Natural killer cell (primary cell): Measurements from ENCODE around the gene C2orf81. TPM values are rescaled to one million over a fixed set of nuclear protein-coding genes. Genes with fewer than 3 reads are reported as not detected.

Experiments
- ATAC-seq, 3 donors: fragments of 150-1000 bp in 2 of 3; fragments of 200-7000 bp in 1 of 3; cut with Tn5 transposase; 1 replicate in 1 of 3; 2 replicates in 2 of 3; pipeline ENCODE4 v1.10.0; 2021; ENCODE audit warnings: mild to moderate bottlenecking in 2 of 3, moderate library complexity in 2 of 3
- DNase-seq, 2 donors: peaks; one replicate each; pipeline versions ENCODE4 v3.0.0 to v3.0.0-alpha.2; 2013 to 2021; ENCODE audit warnings: mixed read lengths in 1 of 2
- H3K27ac ChIP-seq: one replicate; pipeline ENCODE4 v1.5.1; 2013; ENCODE audit warnings: mild to moderate bottlenecking, low read length
- H3K27me3 ChIP-seq: one replicate; pipeline ENCODE4 v1.6.1; 2013; ENCODE audit warnings: low read length; ENCODE audit not compliant: control insufficient read depth, insufficient read depth
- H3K36me3 ChIP-seq: one replicate; pipeline ENCODE4 v1.6.1; 2013; ENCODE audit warnings: low read length; ENCODE audit not compliant: control insufficient read depth, insufficient read depth
- H3K4me1 ChIP-seq: one replicate; pipeline ENCODE4 v1.6.1; 2013; ENCODE audit warnings: low read length; ENCODE audit not compliant: control insufficient read depth, insufficient read depth
- H3K4me3 ChIP-seq: one replicate; pipeline ENCODE4 v1.5.1; 2013; ENCODE audit warnings: low read length
- H3K9me3 ChIP-seq: one replicate; pipeline ENCODE4 v1.6.1; 2013; ENCODE audit warnings: low read length; ENCODE audit not compliant: control insufficient read depth, insufficient read depth
- H3K27ac Mint-ChIP-seq, 2 donors: one replicate each; pipeline ENCODE4 v1.8.0; 2022; ENCODE audit warnings: mild to moderate bottlenecking in 2 of 2, mixed read lengths in 2 of 2, moderate library complexity in 1 of 2
- H3K27me3 Mint-ChIP-seq, 2 donors: one replicate each; pipeline ENCODE4 v1.8.0; 2022; ENCODE audit warnings: low read depth in 2 of 2, mixed read lengths in 2 of 2
- H3K36me3 Mint-ChIP-seq: one replicate; pipeline ENCODE4 v1.8.0; 2022; ENCODE audit warnings: mixed read lengths
- H3K4me1 Mint-ChIP-seq, 2 donors: one replicate each; pipeline ENCODE4 v1.8.0; 2022; ENCODE audit warnings: mixed read lengths in 2 of 2
- H3K4me3 Mint-ChIP-seq: one replicate; pipeline ENCODE4 v1.8.0; 2022; ENCODE audit warnings: mild to moderate bottlenecking, moderate library complexity, mixed read lengths
- H3K9me3 Mint-ChIP-seq, 2 donors: one replicate each; pipeline ENCODE4 v1.8.0; 2022; ENCODE audit warnings: mixed read lengths in 2 of 2
- CTCF ChIP-seq: fragments of 200-600 bp; IDR thresholded peaks from one replicate; pipeline ENCODE4 v1.8.0; 2022; ENCODE audit warnings: antibody characterized with exemption
- WGBS: methylation state at CpG from one replicate; pipeline ENCODE4 v1.1.7; 2013; ENCODE audit warnings: missing lambda C conversion rate; ENCODE audit not compliant: insufficient coverage; 5-methylcytosine and 5-hydroxymethylcytosine counted together
- intact Hi-C: fragments of 100-400 bp; cut with micrococcal nuclease; formaldehyde crosslinking; loops from one replicate; pipeline ENCODE4 v1.14.2; 2022
- total RNA-seq, 4 donors: library from RNA; stranded (reverse); fragments of 120-200 nt in 1 of 4; gene quantifications; one replicate each; pipeline versions ENCODE4 v1.2.3 to v1.2.4, GENCODE V29; 2013 to 2022

Gene C2orf81
- total RNA-seq, 3 donors from 2014 or later (not counting 1 experiment from before 2014, with no cell fraction given), result 1.7 to 3.2 (median 1.7) TPM

DNA sequence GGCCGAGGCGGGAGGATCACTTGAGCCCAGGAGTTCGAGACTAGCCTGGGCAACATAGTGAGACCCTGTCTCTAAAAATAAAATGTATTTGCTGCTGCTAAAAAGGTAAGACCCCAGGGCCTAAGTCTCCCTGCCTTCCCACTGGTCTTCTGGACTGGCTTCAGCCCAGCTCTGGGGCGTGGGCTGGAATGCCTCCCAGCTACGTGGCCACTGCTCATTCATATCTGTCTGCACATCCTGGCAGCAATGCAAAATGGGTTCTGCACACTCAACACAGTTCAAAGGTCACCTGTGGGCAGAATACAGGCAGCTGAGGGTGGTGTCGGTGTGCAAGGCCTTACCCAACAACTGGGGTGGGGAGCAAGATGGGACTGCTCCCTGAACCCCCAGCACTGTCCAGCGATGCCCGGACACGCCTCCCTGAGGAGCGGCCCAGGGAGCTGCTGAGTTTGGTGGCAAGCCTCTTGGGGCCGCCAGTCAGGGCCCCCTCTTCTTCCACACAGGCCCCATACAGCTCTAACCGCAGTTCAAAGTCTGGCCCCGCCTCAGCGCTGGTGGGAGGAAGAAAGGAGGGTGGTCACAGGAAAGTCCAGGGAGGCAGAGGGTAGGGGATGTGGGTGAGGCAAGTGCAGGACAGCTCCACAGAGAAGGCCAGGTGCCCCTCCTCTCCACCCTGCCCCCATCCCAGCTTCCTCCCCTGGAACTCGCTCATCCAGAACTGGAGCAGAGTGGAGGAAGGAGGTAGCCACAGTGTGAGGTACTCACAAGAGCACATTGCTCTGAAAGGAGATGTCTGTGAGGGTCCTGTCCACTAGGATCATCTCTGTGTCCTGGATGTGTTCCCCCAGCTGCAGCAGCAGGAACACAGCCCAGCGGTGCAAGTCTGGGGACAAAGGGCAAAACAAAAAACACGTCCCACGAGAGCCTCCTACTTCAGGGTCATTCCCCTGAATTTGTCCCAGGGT, 8.3 kb upstream of the C2orf81 start:
- Mint-ChIP-seq H3K9me3 (no peaks in the 10 kb centered on the region), H3K4me1 (no peaks in the 10 kb centered on the region), H3K36me3 (no peaks in the 10 kb centered on the region), H3K27ac (no peak overlapping the region), H3K4me3 (no peak overlapping the region), H3K27me3 (no peaks in the 10 kb centered on the region)
- Histone ChIP-seq H3K36me3 (peaks cover 11% of the 10 kb centered on the region), H3K4me1 (no peaks in the 10 kb centered on the region), H3K27me3 (no peaks in the 10 kb centered on the region), H3K9me3 (no peaks in the 10 kb centered on the region), H3K4me3 (no peak overlapping the region), H3K27ac (no peak overlapping the region)
- ATAC-seq, result no peak
- WGBS, result 94% methylated on average over 17 of the region's 18 CpGs
- TF ChIP-seq CTCF, result no peak
- intact Hi-C loops, result no loop called here
- DNase-seq, result no peak

- no peaks in the 10 kb centered on the region for H3K4me1 ChIP-seq
- no peaks in the 10 kb centered on the region for H3K9me3 ChIP-seq
- Mint-ChIP-seq H3K4me3 (no peak overlapping the region), H3K36me3 (no peaks in the 10 kb centered on the region), H3K9me3 (no peaks in the 10 kb centered on the region), H3K27ac (peak overlapping the region in 1 of 2 donors; percentile 5), H3K4me1 (no peaks in the 10 kb centered on the region), H3K27me3 (no peaks in the 10 kb centered on the region)
- no peaks in the 10 kb centered on the region for H3K27me3 ChIP-seq
- no peak overlapping the region for H3K27ac ChIP-seq
- 91% methylated on average over 3 of the region's 5 CpGs for WGBS
- peaks cover 11% of the 10 kb centered on the region for H3K36me3 ChIP-seq
- no peak overlapping the region for H3K4me3 ChIP-seq
- DNase-seq (no peak), ATAC-seq (no peak)
- no peak for TF ChIP-seq CTCF
- intact Hi-C loops, result no loop called here
These were observed 7.3 kb upstream of the C2orf81 start for GRCh38 chr2:74428675-74429074.

GRCh38 chr2:74427551-74427950, 6.1 kb upstream of the C2orf81 start:
- H3K4me3 Mint-ChIP-seq, result no peak overlapping the region
- no peaks in the 10 kb centered on the region for H3K36me3 Mint-ChIP-seq

More at GRCh38 chr2:74427551-74427950, 6.1 kb upstream of the C2orf81 start:
- peak overlapping the region; percentile 17 to 96 for H3K27ac Mint-ChIP-seq
- H3K9me3 Mint-ChIP-seq, result no peaks in the 10 kb centered on the region
- Histone ChIP-seq H3K4me3 (no peak overlapping the region), H3K27ac (no peak overlapping the region), H3K4me1 (no peaks in the 10 kb centered on the region), H3K36me3 (peaks cover 11% of the 10 kb centered on the region), H3K9me3 (no peaks in the 10 kb centered on the region), H3K27me3 (no peaks in the 10 kb centered on the region)
- ATAC-seq (no peak), DNase-seq (no peak)
- intact Hi-C loops, result no loop called here
- H3K27me3 Mint-ChIP-seq, result no peaks in the 10 kb centered on the region
- 88% methylated on average over 3 of the region's 3 CpGs for WGBS
- peaks cover 0 to 6% of the 10 kb centered on the region in 2 donors for H3K4me1 Mint-ChIP-seq
- TF ChIP-seq CTCF, result no peak
